Left lung (tissue), 10 donors: ENCODE results near the gene RPS15. TPM values are rescaled to one million over a fixed set of nuclear protein-coding genes. Genes with fewer than 3 reads are reported as not detected.

Source experiments
- ATAC-seq: fragments of 200-7000 bp; cut with Tn5 transposase; one replicate; pipeline ENCODE4 v1.9.1; 2020; ENCODE audit warnings: moderate library complexity
- DNase-seq, 4 donors: peaks; one replicate each; pipeline ENCODE4 v3.0.0-alpha.2; 2013 to 2020
- H3K27ac ChIP-seq, 2 donors: fragments of 200-600 bp; sonication (generic) in 1 of 2; one replicate each; pipeline versions ENCODE4 v1.5.0 to v1.8.0; 2020 to 2021
- H3K27me3 ChIP-seq, 2 donors: fragments of 200-600 bp; sonication (generic) in 1 of 2; one replicate each; pipeline versions ENCODE4 v1.5.0 to v1.8.0; 2020 to 2021
- H3K36me3 ChIP-seq, 2 donors: fragments of 200-600 bp; sonication (generic) in 1 of 2; one replicate each; pipeline versions ENCODE4 v1.5.0 to v1.8.0; 2020 to 2021
- H3K4me1 ChIP-seq, 2 donors: fragments of 200-600 bp; one replicate each; pipeline ENCODE4 v1.8.0; 2021
- H3K4me3 ChIP-seq, 2 donors: fragments of 200-600 bp; sonication (generic) in 1 of 2; one replicate each; pipeline versions ENCODE4 v1.5.0 to v1.8.0; 2020 to 2021; ENCODE audit warnings: mild to moderate bottlenecking in 1 of 2
- H3K9me3 ChIP-seq, 2 donors: fragments of 200-600 bp; sonication (generic) in 1 of 2; one replicate each; pipeline versions ENCODE4 v1.5.0 to v1.8.0; 2020 to 2021
- CTCF ChIP-seq, 2 donors: fragments of 200-600 bp; sonication (generic) in 1 of 2; IDR thresholded peaks; one replicate each; pipeline versions ENCODE4 v1.5.0 to v1.8.0; 2021; ENCODE audit warnings: antibody characterized with exemption in 2 of 2
- intact Hi-C, 2 donors: fragments of 100-400 bp; cut with DNase I; formaldehyde crosslinking; loops; one replicate each; pipeline versions ENCODE4 v1.11.2 to v1.14.2; 2022
- polyA plus RNA-seq, 6 donors: library from polyadenylated mRNA; unstranded; fragments of 120-200 nt; gene quantifications; one replicate each; pipeline ENCODE4 v1.2.1, GENCODE V29; 2013; ENCODE audit not compliant: insufficient read length in 6 of 6
- total RNA-seq, 2 donors: library from RNA; stranded (reverse); fragmentation: NEBNext Ultra II Directional; extraction: Animal tissue kit (Norgen Biotek cat#: 25700); gene quantifications; one replicate each; pipeline ENCODE4 v1.2.1, GENCODE V29; 2021
- donor health status: DM: no; HTN: yes; CAD: no.
- donor health status: DM: no; HTN: no; CAD: no.

Gene RPS15
- total and polyA plus RNA-seq, 8 donors = 673 to 987 (median 836) TPM

- ATAC-seq (no peak), DNase-seq (no peak)
- intact Hi-C loops = no loop called here
- Histone ChIP-seq H3K27ac (no peak overlapping the region), H3K9me3 (no peaks in the 10 kb centered on the region), H3K4me1 (peaks cover 10 to 44% of the 10 kb centered on the region in 2 donors), H3K36me3 (no peaks in the 10 kb centered on the region), H3K27me3 (peaks cover 0 to 59% of the 10 kb centered on the region in 2 donors), H3K4me3 (peak overlapping the region in 1 of 2 donors; percentile 47)
- TF ChIP-seq CTCF (IDR thresholded peaks at IDR 0.05) = no peak
Observed at GRCh38 chr19:1401889-1402217, 36.3 kb upstream of the RPS15 start.

- no peak for TF ChIP-seq CTCF (IDR thresholded peaks at IDR 0.05)
- H3K4me3 ChIP-seq = no peak overlapping the region
- DNase-seq (no peak), ATAC-seq (no peak)
- peaks cover 10 to 45% of the 10 kb centered on the region in 2 donors for H3K4me1 ChIP-seq
- H3K27me3 ChIP-seq = peaks cover 0 to 59% of the 10 kb centered on the region in 2 donors
- intact Hi-C loops = no loop called here
- no peaks in the 10 kb centered on the region for H3K9me3 ChIP-seq
- no peak overlapping the region for H3K27ac ChIP-seq
- no peaks in the 10 kb centered on the region for H3K36me3 ChIP-seq
Observed at GRCh38 chr19:1402411-1403070, 35.7 kb upstream of the RPS15 start.

GRCh38 chr19:1406774-1407527, 31.2 kb upstream of the RPS15 start:
- intact Hi-C loops = no loop called here

GRCh38 chr19:1407528-1408299, 30.5 kb upstream of the RPS15 start, which contains the start of gene DAZAP1:
DAZAP1 (plus strand) TSS chr19:1407586; CDS start chr19:1407774, 188 bp downstream.
- Histone ChIP-seq H3K9me3 (no peaks in the 10 kb centered on the region), H3K4me3 (peak within 1 kb of the TSS; percentile 91 to 97), H3K4me1 (peaks cover 42 to 67% of the 10 kb centered on the region in 2 donors), H3K27ac (peak within 1 kb of the TSS; percentile 90 to 94), H3K36me3 (peaks cover 0 to 10% of the 10 kb centered on the region in 2 donors), H3K27me3 (peaks cover 0 to 14% of the 10 kb centered on the region in 2 donors)
- intact Hi-C loops = no loop called here
- TF ChIP-seq CTCF (IDR thresholded peaks at IDR 0.05) = no peak
- ATAC-seq (no peak), DNase-seq (peak in 1 of 4 donors; percentile 89)

More at GRCh38 chr19:1406774-1407527, 31.2 kb upstream of the RPS15 start:
- ATAC-seq (peak; percentile 89), DNase-seq (peak; percentile 99 to 100 (median 99))
- Histone ChIP-seq H3K4me1 (peaks cover 34 to 67% of the 10 kb centered on the region in 2 donors), H3K27me3 (peaks cover 0 to 22% of the 10 kb centered on the region in 2 donors), H3K4me3 (peak overlapping the region; percentile 37 to 97), H3K36me3 (peaks cover 0 to 7% of the 10 kb centered on the region in 2 donors), H3K9me3 (no peaks in the 10 kb centered on the region), H3K27ac (peak overlapping the region; percentile 71 to 94)
- TF ChIP-seq CTCF (IDR thresholded peaks at IDR 0.05) = no peak
